Activated naive CD4-positive, alpha-beta T cell (primary cell): ENCODE results near the gene FAM20C.

Experiments
- DNase-seq, 4 experiments: peaks; one replicate each; lab custom pipeline; 2025; lab: John Stamatoyannopoulos, UW

The FAM20C gene

DNA sequence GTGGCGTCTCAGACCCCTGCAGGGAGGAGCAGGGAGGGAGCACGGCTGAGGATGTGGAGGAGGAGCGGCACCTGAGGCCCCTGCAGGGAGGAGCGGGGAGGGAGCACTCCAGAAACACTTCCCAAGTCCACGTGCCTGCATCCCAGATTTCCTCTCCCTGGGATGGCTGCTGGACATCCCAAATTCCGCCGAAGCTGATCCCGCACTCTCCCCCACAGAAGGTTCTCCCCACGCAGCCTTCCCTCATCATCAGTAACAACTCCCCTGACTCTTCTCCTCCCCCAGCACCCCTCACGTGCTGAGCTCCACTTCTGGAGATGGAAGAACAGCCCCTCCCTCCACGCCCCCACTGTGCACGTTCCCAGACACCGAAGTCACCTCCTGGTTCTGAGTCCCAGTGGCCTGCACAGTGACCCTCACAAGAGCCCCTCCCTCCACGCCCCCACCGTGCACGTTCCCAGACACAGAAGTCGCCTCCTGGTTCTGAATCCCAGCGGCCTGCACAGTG is 79.8 kb downstream of the FAM20C start:
- no peak for DNase-seq

DNA sequence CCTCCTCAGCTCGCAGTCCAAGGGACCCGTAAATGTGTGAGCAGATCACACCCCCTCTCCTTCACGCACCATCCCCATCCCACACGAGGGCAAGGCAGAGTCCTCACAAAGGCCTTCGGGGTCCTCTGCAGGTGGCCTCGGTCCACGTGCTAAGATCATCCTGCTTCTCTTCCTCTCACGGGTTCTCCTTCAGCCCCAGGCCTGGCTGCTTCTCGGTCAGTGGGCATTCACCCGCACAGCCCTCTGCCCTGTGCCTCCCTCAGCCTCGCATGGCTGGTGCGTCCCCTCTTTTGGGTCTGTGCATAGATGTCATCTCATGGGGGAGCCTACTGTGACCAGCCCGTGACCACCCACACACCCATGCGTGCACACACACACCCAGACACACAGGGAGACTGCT is 80.3 kb downstream of the FAM20C start:
- no peak for DNase-seq

GRCh38 chr7:273327-273726 is 81.0 kb downstream of the FAM20C start:
- no peak for DNase-seq

DNA sequence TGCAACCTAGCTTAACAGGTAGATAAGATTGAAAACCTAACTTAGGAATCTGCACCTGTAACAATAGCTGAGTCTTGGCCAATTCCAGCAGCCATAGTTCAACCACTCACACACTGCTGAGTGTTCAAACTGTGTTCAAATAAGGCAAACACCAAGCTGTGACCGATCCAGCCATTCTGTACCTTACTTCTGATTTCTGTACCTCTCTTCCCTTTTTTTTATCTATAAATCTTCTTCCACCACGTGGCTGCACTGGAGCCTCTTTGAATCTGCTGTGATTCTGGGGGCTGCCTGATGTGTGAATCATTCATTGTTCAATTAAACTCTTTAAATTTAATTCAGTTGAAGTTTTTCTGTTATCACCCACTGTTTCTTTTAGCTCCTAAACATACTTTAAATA is 81.9 kb downstream of the FAM20C start:
- no peak for DNase-seq

- no peak for DNase-seq
These were observed 84.0 kb downstream of the FAM20C start for GRCh38 chr7:276230-276835.

DNA sequence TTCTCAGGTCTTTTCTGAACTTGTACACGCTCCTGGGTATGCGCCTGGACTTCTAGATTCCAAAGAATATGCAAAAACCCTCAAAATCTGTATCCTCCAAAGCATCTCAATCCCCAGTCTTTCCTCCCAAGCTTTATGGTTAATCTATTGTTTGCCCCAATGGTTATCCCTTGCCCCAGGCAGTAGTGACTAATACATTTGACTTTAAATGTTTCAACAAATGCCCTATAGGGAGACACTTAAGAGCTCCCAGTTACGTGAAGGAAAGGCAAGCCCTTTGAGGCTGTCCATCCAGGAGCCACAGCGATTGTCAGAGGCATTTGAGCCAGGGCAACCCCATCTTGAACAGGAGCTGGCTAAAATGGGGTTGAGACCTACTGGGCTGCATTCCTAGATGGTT is 84.9 kb downstream of the FAM20C start:
- no peak for DNase-seq

GRCh38 chr7:278081-278480 is 85.7 kb downstream of the FAM20C start:
- no peak for DNase-seq

GRCh38 chr7:279821-280220 is 87.5 kb downstream of the FAM20C start:
- DNase-seq, result no peak

DNA sequence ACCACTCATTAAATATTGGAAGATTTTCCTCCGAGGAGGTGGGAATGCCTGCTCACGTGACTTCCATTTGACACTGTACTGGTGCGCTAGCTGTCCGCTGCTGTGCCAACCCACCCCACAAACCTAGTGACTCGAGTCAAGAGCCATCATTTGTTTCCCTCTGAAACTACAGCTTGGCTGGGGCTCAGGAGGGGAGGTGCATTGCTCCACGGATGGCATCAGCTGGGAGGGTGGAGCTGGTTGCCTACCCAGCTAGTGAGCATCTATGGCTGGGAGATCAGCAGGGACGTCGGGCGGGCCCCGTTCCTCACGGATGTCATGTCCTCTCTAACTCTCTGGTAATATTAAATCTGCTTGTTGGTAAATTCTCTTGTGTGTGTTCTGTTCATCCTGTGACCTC is 88.1 kb downstream of the FAM20C start:
- DNase-seq, result no peak

GRCh38 chr7:281637-282036 is 89.3 kb downstream of the FAM20C start:
- no peak for DNase-seq

GRCh38 chr7:282621-283020 is 90.2 kb downstream of the FAM20C start:
- no peak for DNase-seq

GRCh38 chr7:284762-285722 is 92.7 kb downstream of the FAM20C start:
- no peak for DNase-seq

DNA sequence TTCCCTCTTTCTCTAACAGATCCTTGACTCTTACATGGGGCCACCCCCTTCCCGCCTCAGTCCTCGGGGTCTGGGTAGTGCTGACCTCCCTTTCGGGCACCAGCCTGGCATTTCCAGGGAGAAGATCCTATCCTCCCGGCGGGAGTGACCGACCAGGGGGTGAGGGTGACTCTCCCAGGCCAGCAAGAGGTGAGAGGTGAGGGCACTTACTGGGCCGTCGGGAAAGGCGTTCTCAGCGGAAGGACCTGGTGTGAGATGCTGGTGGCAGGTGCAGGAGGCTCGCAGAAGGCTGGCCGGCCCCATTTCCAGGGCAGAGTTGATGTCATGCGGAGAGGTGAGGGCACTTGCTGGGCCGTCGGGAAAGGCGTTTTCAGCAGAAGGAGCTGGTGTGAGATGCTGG is 93.4 kb downstream of the FAM20C start:
- DNase-seq, result no peak

DNA sequence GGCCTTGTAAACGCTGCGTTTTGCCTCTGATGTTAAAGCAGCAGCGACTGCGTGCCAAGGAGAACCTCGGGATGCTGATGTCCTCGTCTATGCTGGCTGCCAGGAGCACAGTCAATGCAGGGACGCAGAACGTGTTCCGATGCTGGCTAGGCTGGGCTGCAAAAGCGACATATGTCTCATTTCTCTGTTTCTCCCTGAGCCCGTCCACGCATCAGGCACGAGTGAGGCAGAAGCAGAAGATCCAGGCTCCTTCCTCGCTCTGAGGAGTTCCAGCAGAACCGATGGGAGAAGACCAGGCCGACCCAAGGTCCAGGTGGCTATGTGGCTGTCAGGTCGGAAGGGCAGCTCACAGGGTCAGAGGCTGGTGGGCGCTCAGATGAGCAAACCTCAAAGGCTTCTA is 93.9 kb downstream of the FAM20C start:
- no peak for DNase-seq

DNA sequence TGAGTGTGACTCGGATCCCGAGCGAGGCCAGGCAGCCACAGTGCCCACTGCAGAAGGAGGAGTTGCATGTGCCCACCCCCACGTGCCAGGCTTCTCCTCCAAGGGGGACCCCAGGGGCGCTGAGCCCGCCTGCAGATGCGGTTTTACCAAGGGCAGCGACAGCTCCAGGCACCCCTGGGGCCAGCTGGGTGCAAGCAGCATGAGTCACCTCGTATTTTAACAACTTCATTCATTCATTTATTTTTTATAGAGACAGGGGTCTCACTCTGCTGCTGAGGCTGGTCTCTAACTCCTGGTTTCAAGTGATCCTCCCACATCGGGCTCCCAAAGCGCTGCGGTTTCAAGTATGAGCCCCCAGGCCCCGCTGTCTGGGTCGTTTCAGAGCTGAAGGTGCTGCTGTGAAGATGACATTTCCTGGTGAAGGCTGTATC is 96.3 kb downstream of the FAM20C start:
- no peak for DNase-seq

DNA sequence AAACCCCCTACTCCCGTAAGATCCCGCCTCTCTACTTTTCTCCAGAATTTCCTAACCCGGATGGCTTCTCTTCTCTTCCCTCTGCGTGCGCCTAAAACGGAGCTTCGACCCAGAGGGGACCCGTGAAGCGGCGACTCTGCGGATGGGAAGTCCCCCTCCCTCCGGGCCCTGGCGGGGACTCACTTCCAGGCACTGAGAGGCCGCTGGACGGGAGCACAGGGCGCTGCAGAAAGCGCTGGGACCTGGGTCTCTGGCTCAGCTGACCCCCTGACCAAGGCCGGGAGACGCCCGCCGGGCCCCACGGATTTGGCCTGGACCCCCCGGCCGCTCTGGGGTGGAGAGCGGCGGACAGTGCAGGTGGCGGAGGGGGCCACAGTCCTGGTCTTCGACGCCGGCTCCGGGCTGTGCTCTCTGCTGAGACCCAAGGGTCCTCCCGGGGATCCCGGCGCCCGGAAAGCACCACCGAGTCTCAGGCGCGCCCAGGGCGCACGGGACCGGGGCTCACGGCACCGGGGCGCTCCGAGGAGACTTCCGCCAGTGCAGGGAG is 96.9 kb downstream of the FAM20C start:
- DNase-seq, result no peak

DNA sequence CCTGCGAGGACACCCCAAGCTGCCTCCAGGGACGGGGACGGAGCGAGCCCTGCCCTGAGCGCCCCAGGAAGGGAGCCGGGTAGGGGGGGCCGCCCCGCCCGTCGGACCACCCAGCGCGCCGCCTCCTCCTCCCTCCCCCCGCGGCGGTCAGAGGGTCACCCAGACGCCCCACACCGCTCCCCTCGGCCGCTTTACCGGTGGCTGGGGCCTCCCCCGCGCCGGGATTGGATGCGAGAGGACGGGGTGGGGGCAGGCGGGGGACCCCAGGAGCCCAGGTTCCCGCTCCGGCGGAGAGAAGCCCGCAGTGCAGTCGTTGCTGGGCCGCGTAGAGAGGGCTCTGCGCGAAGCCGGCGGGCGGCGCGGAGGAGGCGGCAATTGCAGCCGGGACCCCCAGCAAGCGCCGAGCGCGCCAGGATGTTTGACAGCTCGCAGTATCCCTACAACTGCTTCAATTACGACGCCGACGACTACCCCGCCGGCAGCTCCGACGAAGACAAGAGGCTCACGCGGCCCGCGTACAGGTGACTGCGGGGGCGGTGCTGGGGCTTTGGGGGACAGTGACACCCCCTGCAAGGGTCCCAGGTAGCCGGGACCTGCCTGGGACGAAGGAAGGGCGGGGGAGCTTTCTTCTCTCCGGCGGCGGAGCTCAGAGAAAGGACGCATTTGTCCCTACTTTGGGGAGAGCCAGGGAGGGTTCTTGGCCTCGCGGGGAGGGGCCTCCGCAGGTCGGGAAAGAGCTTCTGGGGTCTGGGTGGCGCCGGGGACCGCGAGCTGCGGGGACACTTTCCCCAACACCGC is 97.6 kb downstream of the FAM20C start, which contains the start of gene FOXL3:
Gene FOXL3, plus strand, starts transcription at position 415 of the 798 bp plus-strand sequence. Its CDS starts 0 bp downstream, at position 415.
- DNase-seq, result no peak

DNA sequence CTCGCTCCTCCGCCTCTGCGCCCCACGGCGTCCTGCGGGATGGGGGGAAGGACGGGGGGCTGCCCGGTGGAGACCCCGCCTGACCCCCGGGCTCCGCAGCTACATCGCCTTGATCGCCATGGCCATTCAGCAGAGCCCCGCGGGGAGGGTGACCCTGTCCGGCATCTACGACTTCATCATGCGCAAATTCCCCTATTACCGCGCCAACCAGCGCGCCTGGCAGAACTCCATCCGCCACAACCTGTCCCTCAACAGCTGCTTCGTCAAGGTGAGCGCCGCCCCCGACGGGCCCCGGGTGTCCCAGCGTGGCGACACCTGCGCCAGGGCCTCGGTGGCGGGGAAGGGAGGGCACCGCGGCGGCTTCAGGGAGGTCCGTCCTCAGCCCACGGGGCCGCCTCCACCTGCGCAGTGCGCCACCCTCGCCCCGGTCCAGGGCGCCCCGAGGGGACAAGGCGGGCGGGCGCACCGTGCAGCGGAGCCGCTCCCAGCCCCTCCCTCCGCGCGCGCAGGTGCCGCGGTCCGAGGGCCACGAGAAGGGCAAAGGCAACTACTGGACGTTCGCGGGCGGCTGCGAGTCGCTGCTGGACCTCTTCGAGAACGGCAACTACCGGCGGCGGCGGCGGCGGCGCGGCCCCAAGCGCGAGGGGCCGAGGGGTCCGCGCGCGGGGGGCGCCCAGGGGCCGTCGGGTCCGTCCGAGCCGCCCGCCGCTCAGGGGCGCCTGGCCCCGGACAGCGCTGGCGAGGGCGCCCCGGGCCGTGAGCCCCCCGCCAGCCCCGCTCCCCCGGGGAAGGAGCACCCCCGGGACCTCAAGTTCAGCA is 98.4 kb downstream of the FAM20C start:
- DNase-seq, result no peak

DNA sequence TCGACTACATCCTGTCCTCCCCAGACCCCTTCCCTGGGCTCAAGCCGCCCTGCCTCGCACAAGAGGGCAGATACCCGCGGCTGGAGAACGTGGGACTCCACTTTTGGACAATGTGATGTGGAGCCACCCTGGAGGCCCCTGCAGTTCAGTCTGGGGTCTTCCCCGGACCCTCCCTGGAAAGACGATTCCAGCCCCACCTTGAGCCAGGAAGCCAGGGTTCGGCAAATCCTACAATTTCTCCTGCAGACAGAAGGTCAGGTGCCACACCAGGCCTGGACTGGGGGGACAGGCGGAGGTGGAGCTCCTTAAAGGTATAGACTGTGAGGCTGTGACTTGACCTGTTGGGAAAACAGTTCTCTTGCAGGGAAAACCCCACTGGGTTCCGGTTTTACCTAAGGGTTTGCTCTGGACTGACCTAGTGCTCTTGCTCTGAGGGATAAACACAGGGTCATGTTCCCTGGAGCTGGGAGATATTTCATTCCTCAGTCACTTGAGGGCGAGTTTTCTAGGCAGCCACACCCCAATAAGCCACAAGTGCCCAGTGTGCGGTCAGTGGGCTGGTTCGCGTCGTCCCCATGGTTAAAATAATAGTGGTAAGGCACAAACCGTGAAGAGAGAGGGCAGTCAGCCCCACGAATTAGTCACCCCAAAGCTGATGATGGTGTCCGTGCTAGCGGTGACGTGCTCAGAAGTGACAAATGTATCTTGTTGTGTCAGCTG is 99.2 kb downstream of the FAM20C start:
- DNase-seq, result no peak

DNA sequence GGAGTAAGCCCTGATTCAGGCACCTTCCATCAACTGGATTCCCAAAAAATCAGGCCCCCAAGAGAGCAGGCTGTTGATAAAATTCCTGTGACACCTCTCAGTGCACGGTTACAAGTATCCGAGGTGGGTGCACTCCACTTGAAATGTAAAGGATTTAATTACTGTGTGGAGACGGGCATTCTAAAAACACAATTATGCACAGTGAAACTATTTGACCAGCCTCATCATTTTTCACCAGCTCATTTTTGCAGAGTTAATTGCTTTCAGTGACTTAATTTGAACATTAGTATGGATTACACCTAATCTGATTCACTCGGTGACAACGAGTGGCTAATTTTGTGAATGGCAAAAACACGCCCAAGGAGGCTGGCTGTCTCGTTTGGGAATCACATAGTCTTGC is 99.9 kb downstream of the FAM20C start:
- DNase-seq, result no peak
